CD14-positive monocyte (primary cell): ENCODE data around the gene PXDC1. TPM values are rescaled to one million over a fixed set of nuclear protein-coding genes. Genes with fewer than 3 reads are reported as not detected.

ENCODE experiments used
- DNase-seq, 3 donors: peaks; one replicate each; pipeline ENCODE4 v3.0.0-alpha.2; 2011 to 2022
- H2AFZ ChIP-seq: 2 replicates; pipeline ENCODE4 v1.6.0; 2012; ENCODE audit warnings: mild to moderate bottlenecking, low read depth, low read length, inconsistent platforms; ENCODE audit not compliant: insufficient read depth, poor library complexity, severe bottlenecking
- H3K27ac ChIP-seq, 2 donors: 1 replicate in 1 of 2; 2 replicates in 1 of 2; pipeline ENCODE4 v1.5.1; 2012 to 2013; ENCODE audit warnings: low read length in 2 of 2, control low read depth in 1 of 2, inconsistent platforms in 1 of 2, low read depth in 1 of 2, mild to moderate bottlenecking in 1 of 2
- H3K27me3 ChIP-seq, 2 donors: one replicate each; pipeline versions ENCODE4 v1.6.0 to v1.6.1; 2011 to 2013; ENCODE audit warnings: low read length in 2 of 2; ENCODE audit not compliant: control insufficient read depth in 2 of 2, insufficient read depth in 2 of 2
- H3K36me3 ChIP-seq, 2 donors: replicated peaks in 1 of 2; 1 replicate in 1 of 2; 2 replicates in 1 of 2; pipeline versions ENCODE4 v1.5.1 to v1.6.1; 2012 to 2013; ENCODE audit warnings: low read length in 2 of 2, control low read depth in 1 of 2, inconsistent platforms in 1 of 2, mild to moderate bottlenecking in 1 of 2; ENCODE audit not compliant: insufficient read depth in 2 of 2, control insufficient read depth in 1 of 2
- H3K4me1 ChIP-seq, 2 donors: 1 replicate in 1 of 2; 2 replicates in 1 of 2; pipeline versions ENCODE4 v1.5.1 to v1.6.1; 2012 to 2013; ENCODE audit warnings: low read length in 2 of 2, control low read depth in 1 of 2, inconsistent platforms in 1 of 2, mild to moderate bottlenecking in 1 of 2, moderate library complexity in 1 of 2; ENCODE audit not compliant: insufficient read depth in 2 of 2, control insufficient read depth in 1 of 2
- H3K4me2 ChIP-seq: replicated peaks from 2 replicates; pipeline ENCODE3; 2012; ENCODE audit warnings: low read length, moderate library complexity, mild to moderate bottlenecking; ENCODE audit not compliant: poor library complexity, severe bottlenecking; ENCODE audit errors: extremely low read depth
- H3K4me3 ChIP-seq, 3 experiments: fragments of 200-600 bp in 1 of 3; sonication (generic) in 1 of 3; replicated peaks in 1 of 3; 1 replicate in 2 of 3; 2 replicates in 1 of 3; pipeline ENCODE4 v1.5.1; 2011 to 2013; ENCODE audit warnings: low read length in 3 of 3, mild to moderate bottlenecking in 3 of 3, control low read depth in 2 of 3, low read depth in 2 of 3, inconsistent platforms in 1 of 3, moderate library complexity in 1 of 3
- H3K79me2 ChIP-seq: 2 replicates; pipeline ENCODE4 v1.6.0; 2012; ENCODE audit warnings: mild to moderate bottlenecking, control low read depth, inconsistent platforms, low read length, moderate library complexity; ENCODE audit not compliant: insufficient read depth
- H3K9ac ChIP-seq: 2 replicates; pipeline ENCODE4 v1.6.0; 2017; ENCODE audit warnings: low read length, mild to moderate bottlenecking; ENCODE audit not compliant: insufficient read depth, poor library complexity, severe bottlenecking
- H3K9me3 ChIP-seq, 2 donors: replicated peaks in 1 of 2; 1 replicate in 1 of 2; 2 replicates in 1 of 2; pipeline versions ENCODE4 v1.5.1 to v1.6.1; 2012 to 2013; ENCODE audit warnings: low read length in 2 of 2, control low read depth in 1 of 2; ENCODE audit not compliant: control insufficient read depth in 1 of 2, insufficient read depth in 1 of 2
- H4K20me1 ChIP-seq: 2 replicates; pipeline ENCODE4 v1.6.0; 2012; ENCODE audit warnings: mild to moderate bottlenecking, low read length, control low read depth, moderate library complexity; ENCODE audit not compliant: insufficient read depth
- H3K27ac Mint-ChIP-seq, 7 donors: one replicate each; pipeline ENCODE4 v1.8.0; 2020; ENCODE audit warnings: mild to moderate bottlenecking in 7 of 7, mixed read lengths in 7 of 7, moderate library complexity in 6 of 7, inconsistent platforms in 2 of 7
- H3K27me3 Mint-ChIP-seq, 3 donors: one replicate each; pipeline ENCODE4 v1.8.0; 2021 to 2022; ENCODE audit warnings: low read depth in 3 of 3, mild to moderate bottlenecking in 3 of 3, mixed read lengths in 3 of 3, moderate library complexity in 3 of 3, inconsistent platforms in 1 of 3
- H3K36me3 Mint-ChIP-seq, 2 donors: one replicate each; pipeline ENCODE4 v1.8.0; 2020; ENCODE audit warnings: mixed read lengths in 2 of 2, inconsistent platforms in 1 of 2, mild to moderate bottlenecking in 1 of 2
- H3K4me1 Mint-ChIP-seq: one replicate; pipeline ENCODE4 v1.8.0; 2020; ENCODE audit warnings: mild to moderate bottlenecking, mixed read lengths
- H3K4me3 Mint-ChIP-seq, 2 donors: one replicate each; pipeline ENCODE4 v1.8.0; 2020; ENCODE audit warnings: mild to moderate bottlenecking in 2 of 2, mixed read lengths in 2 of 2, moderate library complexity in 1 of 2
- H3K9me3 Mint-ChIP-seq, 7 donors: one replicate each; pipeline ENCODE4 v1.8.0; 2020 to 2022; ENCODE audit warnings: mixed read lengths in 7 of 7, mild to moderate bottlenecking in 6 of 7, moderate library complexity in 6 of 7, inconsistent platforms in 2 of 7
- WGBS: methylation state at CpG from one replicate; pipeline ENCODE4 v1.1.5; 2013; ENCODE audit warnings: missing lambda C conversion rate; ENCODE audit not compliant: insufficient coverage; 5-methylcytosine and 5-hydroxymethylcytosine counted together
- intact Hi-C, 2 donors: fragments of 100-400 bp; cut with micrococcal nuclease; formaldehyde crosslinking; loops; one replicate each; pipeline versions ENCODE4 v1.15.0 to v1.15.1; 2023
- polyA plus RNA-seq, 3 donors: library from polyadenylated mRNA; depleted of rRNA in 1 of 3; unstranded in 2 of 3; stranded (reverse) in 1 of 3; fragments of 300-500 nt in 2 of 3; fragments of >200 nt in 1 of 3; fragmentation: Illumina TruSeq in 2 of 3; gene quantifications; 1 replicate in 2 of 3; 2 replicates in 1 of 3; pipeline ENCODE4 v1.2.3, GENCODE V29; 2012 to 2021
- TF ChIP-seq, protein P1 (sequence below): fragments of 200-600 bp; IDR thresholded peaks from one replicate; pipeline ENCODE4 v1.8.0; 2022; ENCODE audit warnings: antibody characterized with exemption, mild to moderate bottlenecking

The PXDC1 gene
- polyA plus RNA-seq, 3 donors = 0.48 to 0.92 (median 0.55) TPM

DNA sequence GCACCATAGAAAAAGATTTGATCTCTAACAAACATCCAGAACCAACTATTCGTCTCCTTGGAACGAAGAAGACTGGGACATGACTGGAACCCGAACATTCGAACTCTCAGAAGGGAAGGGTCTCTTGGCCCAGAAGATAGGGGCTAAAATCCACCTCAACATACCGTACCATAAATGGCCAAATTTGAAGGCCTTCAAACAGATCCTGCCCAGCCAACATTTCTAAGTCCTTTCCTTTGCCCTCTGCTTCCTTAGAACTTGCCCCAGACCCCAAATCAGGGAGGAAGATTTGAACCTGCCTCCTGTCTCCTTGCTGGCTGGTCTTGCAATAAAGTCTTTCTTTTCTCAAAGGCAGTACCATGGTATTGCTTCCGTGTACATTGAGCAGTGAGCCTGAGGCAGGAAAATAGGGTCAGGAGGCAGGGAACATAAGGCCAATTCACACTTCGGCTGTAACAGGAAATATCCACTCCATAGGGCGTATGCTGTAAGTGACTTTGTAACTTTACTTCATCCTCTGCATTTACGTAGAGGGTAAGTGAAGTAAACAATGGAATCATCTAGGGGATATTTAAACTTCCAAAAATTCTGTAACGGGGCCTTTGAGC is 1.8 kb upstream of the PXDC1 start:
- no peak overlapping the region for H3K4me3 ChIP-seq
- peaks cover 7 to 29% of the 10 kb centered on the region in 2 donors for H3K4me1 ChIP-seq
- H3K36me3 Mint-ChIP-seq = peaks cover 2% of the 10 kb centered on the region in 2 donors
- H2AFZ ChIP-seq = no peak overlapping the region
- peak overlapping the region in 1 of 2 donors; percentile 80 for H3K4me3 Mint-ChIP-seq
- H3K9ac ChIP-seq = no peak overlapping the region
- H3K4me2 ChIP-seq = no peak overlapping the region
- H3K27me3 Mint-ChIP-seq = peaks cover 53 to 66% (median 57%) of the 10 kb centered on the region in 3 donors
- TF ChIP-seq, protein P1, sequence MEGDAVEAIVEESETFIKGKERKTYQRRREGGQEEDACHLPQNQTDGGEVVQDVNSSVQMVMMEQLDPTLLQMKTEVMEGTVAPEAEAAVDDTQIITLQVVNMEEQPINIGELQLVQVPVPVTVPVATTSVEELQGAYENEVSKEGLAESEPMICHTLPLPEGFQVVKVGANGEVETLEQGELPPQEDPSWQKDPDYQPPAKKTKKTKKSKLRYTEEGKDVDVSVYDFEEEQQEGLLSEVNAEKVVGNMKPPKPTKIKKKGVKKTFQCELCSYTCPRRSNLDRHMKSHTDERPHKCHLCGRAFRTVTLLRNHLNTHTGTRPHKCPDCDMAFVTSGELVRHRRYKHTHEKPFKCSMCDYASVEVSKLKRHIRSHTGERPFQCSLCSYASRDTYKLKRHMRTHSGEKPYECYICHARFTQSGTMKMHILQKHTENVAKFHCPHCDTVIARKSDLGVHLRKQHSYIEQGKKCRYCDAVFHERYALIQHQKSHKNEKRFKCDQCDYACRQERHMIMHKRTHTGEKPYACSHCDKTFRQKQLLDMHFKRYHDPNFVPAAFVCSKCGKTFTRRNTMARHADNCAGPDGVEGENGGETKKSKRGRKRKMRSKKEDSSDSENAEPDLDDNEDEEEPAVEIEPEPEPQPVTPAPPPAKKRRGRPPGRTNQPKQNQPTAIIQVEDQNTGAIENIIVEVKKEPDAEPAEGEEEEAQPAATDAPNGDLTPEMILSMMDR = no peak
- H3K9me3 Mint-ChIP-seq = peaks cover 0 to 15% (median 0%) of the 10 kb centered on the region in 7 donors
- peaks cover 28 to 46% of the 10 kb centered on the region in 2 donors for H3K27me3 ChIP-seq
- H3K36me3 ChIP-seq = no peaks in the 10 kb centered on the region
- H3K27ac Mint-ChIP-seq = peak overlapping the region in 1 of 7 donors; percentile 3
- 43% methylated on average over 1 of the region's 10 CpGs for WGBS
- H3K79me2 ChIP-seq = no peaks in the 10 kb centered on the region
- no peaks in the 10 kb centered on the region for H4K20me1 ChIP-seq
- no peak overlapping the region for H3K27ac ChIP-seq
- DNase-seq = no peak
- peaks cover 11% of the 10 kb centered on the region for H3K4me1 Mint-ChIP-seq
- no peaks in the 10 kb centered on the region for H3K9me3 ChIP-seq
- intact Hi-C loops = no loop called here

DNA sequence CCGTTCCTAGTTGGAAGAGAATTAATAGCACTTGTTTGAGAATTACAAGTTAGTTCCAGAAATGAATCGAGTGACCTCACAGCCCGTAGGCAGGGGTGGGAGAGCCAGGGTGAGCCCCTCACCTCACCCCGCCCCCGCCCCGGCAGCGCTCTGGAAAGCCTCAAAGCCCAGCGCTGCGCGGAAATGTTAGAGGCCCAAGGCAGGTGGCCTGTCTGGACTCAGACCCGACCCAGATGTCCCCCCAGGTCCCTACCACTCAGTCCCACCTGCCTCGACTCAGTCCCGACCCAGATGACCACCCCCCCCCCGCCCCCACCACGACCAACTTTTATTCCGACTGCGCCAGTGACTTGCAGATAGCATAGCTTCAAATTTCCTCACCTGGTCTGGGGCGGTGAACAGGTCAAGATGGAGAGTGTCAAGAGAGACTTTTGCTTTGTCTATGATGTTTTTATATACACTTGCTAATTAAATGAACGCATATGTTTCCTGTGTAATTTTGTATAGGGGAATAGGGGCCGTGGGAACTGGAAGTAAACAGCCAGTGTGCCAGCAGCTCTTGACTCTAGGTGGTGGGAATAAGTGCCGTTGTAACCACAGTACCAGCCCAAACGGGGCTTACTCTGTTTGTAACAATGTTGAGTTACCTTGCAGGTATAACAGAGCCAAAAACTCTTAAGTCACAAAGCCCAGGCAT is 1.2 kb upstream of the PXDC1 start:
- H4K20me1 ChIP-seq = no peaks in the 10 kb centered on the region
- H3K27ac ChIP-seq = no peak overlapping the region
- peak overlapping the region; percentile 28 to 75 (median 34) for H3K4me3 ChIP-seq
- Mint-ChIP-seq H3K27ac (no peak overlapping the region), H3K27me3 (peaks cover 56 to 69% (median 57%) of the 10 kb centered on the region in 3 donors), H3K9me3 (peaks cover 0 to 15% (median 0%) of the 10 kb centered on the region in 7 donors), H3K4me3 (peak overlapping the region; percentile 74 to 80), H3K4me1 (peaks cover 11% of the 10 kb centered on the region), H3K36me3 (peaks cover 2% of the 10 kb centered on the region in 2 donors)
- H3K9me3 ChIP-seq = no peaks in the 10 kb centered on the region
- intact Hi-C loops = no loop called here
- no peaks in the 10 kb centered on the region for H3K79me2 ChIP-seq
- H3K4me2 ChIP-seq = peak overlapping the region; percentile 88
- no peaks in the 10 kb centered on the region for H3K36me3 ChIP-seq
- peaks cover 7 to 29% of the 10 kb centered on the region in 2 donors for H3K4me1 ChIP-seq
- H3K9ac ChIP-seq = peak overlapping the region; percentile 53
- 15% methylated on average over 8 of the region's 22 CpGs for WGBS
- H2AFZ ChIP-seq = peak overlapping the region; percentile 86
- peaks cover 28 to 46% of the 10 kb centered on the region in 2 donors for H3K27me3 ChIP-seq
- no peak for DNase-seq
- TF ChIP-seq, protein P1 = no peak
